Retinal pigment epithelial cell (primary cell): ENCODE results near the gene STX1B.
"Not testable (repeated sequence)": the region's sequence is repeated elsewhere in the genome, so short reads cannot be mapped to it uniquely, and the experiment has no call there.

ENCODE experiments used
- DNase-seq: peaks from one replicate; pipeline ENCODE4 v3.0.0-alpha.2; 2010; ENCODE audit warnings: low read depth
- H3K4me3 ChIP-seq: 2 replicates; pipeline ENCODE4 v1.5.1; 2011; ENCODE audit warnings: mild to moderate bottlenecking, low read length, control low read depth, moderate library complexity
- TF ChIP-seq, protein P1 (sequence below): conservative IDR thresholded peaks from 2 replicates; pipeline ENCODE4 v1.5.1; 2011; ENCODE audit warnings: low read depth, low read length, control low read depth, inconsistent platforms

Gene STX1B

DNA sequence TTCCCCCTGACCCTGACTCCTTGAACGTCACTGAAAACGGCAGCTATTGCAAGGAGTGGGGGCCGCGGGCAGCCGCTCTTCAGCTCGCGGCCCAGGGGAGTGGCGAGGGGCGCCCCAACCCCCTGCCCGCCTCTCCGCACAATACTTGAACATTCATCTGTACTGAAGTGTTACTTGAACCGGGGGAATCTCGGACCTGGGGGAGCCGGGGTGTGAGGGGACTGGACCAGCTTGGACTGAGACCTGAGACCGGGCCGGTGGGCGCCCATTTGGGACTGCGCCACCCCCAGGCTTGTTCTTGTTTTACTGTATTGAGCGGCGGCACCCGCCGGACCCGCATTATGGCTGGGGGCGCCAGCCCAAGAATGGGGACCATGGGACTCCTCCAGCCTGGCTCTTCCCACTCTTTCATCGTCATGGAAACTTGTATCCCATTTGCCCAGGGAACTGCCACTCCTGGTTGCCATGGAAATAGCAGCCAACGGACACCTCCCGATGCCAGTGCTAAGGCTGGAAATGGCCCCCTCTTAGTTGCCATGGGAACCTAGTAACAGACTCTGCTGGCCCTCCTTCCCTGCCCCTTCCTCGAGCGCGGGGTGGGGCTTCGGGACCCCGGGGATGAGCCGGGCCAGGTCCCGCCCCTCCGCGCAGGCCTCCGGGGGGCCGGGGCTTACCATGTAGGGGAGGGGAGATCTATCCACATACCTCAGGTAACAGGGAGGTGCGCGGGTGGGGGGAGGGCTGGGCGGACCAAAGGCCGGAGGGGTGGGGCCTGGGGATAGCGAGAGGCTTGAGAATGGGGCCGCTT is 62.4 kb downstream of the STX1B start:
- TF ChIP-seq, protein P1, sequence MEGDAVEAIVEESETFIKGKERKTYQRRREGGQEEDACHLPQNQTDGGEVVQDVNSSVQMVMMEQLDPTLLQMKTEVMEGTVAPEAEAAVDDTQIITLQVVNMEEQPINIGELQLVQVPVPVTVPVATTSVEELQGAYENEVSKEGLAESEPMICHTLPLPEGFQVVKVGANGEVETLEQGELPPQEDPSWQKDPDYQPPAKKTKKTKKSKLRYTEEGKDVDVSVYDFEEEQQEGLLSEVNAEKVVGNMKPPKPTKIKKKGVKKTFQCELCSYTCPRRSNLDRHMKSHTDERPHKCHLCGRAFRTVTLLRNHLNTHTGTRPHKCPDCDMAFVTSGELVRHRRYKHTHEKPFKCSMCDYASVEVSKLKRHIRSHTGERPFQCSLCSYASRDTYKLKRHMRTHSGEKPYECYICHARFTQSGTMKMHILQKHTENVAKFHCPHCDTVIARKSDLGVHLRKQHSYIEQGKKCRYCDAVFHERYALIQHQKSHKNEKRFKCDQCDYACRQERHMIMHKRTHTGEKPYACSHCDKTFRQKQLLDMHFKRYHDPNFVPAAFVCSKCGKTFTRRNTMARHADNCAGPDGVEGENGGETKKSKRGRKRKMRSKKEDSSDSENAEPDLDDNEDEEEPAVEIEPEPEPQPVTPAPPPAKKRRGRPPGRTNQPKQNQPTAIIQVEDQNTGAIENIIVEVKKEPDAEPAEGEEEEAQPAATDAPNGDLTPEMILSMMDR, result no peak
- H3K4me3 ChIP-seq, result peak overlapping the region; percentile 80
- DNase-seq, result peak; percentile 99

DNA sequence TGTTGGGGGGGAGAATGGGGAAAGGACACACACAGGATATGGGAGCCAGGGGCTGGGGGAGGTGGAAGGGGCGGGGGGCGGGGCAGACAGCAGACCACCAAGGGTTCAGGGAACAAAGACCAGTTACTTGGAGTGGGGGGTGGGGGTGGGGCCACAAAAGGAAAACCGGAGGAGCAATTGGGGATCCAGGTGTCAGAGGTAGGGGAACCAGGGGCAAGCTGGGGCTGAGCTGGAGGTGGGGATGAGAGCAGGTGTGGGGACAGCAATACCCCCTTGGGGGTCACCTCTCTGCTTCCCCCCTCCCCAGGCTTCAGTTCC is 62.9 kb downstream of the STX1B start:
- TF ChIP-seq, protein P1, result no peak
- DNase-seq, result no peak
- no peak overlapping the region for H3K4me3 ChIP-seq

DNA sequence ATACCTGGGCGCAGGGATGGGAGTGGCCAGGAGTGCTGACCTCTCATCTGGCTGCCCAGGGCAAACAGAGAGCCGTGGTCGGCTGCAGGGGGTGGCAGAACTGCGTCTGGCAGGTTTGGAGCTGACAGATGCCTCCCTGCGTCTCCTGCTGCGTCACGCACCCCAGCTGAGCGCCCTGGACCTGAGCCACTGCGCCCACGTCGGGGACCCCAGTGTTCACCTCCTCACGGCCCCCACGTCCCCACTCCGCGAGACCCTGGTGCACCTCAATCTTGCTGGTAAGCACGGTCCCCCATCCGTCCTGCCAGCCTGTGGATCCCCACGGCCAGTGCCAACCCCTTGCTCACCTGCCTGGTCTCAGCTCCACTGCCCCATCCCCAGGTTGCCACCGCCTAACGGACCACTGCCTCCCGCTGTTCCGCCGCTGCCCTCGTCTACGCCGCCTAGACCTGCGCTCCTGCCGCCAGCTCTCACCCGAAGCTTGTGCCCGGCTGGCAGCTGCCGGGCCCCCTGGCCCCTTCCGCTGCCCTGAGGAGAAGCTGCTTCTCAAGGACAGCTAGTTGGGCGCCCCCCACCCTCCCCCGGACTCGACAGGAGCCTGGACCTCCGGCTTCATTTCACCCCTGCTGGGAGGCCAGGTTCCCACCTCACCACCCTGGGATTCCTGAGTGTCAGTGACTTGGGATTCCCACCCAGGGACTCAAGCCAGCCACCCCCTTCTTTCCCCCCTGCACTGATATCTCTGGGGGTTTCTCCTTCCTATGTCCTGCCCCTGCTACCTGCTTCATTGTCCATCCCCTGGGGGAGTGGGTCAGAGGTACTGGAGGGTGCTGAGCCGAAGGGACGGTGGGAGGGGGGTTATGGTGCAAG is 63.5 kb downstream of the STX1B start:
- H3K4me3 ChIP-seq, result no peak overlapping the region
- no peak for DNase-seq
- TF ChIP-seq, protein P1, result no peak

DNA sequence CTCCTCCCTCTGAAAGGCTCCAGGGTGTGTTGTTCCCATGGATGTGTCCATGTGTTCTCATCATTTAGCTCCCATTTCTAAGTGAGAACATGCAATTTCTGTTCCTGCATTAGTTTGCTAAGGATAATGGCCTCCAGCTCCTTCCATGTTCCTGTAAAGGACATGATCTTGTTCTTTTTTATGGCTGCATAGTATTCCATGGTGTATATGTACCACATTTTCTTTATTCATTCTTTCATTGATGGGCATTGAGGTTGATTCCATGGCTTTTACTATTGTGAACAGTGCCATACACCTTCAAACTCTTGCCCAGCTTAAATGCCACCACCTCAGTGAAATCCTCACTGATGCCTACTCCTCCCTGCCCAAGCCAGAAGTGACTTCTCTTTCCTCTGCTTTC is 66.1 kb downstream of the STX1B start:
- DNase-seq, result no peak
- H3K4me3 ChIP-seq, result no peak overlapping the region
- TF ChIP-seq, protein P1, result no peak

DNA sequence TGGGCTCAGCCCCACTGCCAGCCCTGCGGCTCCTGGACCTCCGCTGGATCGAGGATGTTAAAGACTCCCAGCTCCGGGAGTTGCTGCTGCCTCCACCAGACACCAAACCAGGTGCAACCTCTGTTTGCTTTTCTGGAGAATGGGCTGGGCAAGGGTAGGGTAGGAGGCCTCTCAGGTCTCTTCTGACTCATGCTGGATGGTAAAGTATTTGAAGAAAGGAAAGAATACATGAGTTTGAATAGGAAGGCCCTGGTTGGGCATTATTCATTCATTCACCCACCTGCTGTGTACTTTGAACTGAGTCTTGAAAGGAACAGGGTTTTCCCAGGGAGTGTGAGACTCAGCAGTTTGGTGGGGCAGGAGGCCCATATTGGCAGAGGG is 68.0 kb downstream of the STX1B start:
- no peak for DNase-seq
- no peak overlapping the region for H3K4me3 ChIP-seq
- TF ChIP-seq, protein P1, result no peak

DNA sequence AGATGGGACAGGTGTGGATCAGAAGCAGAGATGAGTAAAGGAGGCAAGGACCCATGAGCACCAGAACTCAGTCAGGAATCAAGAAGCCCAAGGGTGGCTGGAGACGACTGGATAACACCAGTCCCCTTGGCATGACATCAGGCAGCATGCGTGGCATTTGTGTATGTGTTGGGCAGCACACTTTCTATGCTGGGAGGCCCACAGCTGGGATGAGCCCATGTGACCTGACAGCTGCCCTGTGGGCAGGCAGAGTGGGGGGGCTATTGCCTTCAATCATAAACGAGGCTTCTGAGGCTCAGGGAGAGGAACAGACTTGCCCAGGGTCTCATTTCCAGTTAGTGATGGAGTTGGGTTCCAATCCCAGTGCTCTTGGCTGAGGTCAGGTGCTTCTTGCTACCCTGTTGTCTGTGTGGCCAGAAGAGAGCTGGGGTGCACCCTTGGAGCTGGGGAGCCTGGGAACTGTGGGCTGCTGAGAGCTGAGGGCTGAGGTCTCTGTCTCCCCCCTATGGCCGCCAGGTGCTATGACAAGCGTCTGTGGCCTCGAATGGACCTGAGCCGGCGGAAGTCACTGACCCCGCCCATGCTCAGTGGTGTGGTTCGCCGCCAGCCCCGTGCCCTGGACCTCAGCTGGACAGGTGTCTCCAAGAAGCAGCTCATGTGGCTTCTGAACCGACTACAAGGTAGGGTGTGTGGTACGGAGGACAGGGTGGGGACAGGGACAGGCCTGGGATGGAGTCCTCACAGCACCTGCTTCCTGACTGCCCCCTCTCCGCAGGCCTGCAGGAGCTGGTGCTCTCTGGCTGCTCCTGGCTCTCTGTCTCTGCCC is 68.6 kb downstream of the STX1B start:
- no peak for DNase-seq

DNA sequence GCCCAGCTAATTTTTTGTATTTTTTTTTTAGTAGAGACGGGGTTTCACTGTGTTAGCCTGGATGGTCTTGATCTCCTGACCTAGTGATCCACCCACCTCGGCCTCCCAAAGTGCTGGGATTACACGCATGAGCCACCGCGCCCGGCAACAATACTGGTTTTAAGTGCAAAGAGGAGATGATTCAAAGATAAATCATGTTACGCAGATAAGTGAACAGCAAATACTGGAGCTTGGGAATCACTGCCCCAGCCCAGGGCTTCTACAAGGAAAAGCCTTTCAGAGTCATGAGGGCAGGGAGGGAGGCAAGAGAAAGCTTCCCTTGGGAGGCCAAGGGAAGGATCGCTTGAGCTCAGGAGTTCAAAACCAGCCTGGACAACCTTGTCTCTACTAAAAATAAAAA is 70.9 kb downstream of the STX1B start:
- not testable (repeated sequence) for DNase-seq, H3K4me3 ChIP-seq

More for the DNA sequence above, 68.6 kb downstream of the STX1B start:
- TF ChIP-seq, protein P1, result peak; percentile 94
- H3K4me3 ChIP-seq, result no peak overlapping the region
